MM.1S (cell line): ENCODE data around the gene ATP13A4.

Experiments
- CTCF ChIP-seq: fragments of 300-600 bp; sonication (generic); IDR thresholded peaks from 2 replicates; pipeline ENCODE4 v1.5.1; 2016; ENCODE audit warnings: antibody characterized with exemption, low read length, mixed read lengths
- EZH2phosphoT487 ChIP-seq: fragments of 300-600 bp; sonication (generic); IDR thresholded peaks from 2 replicates; pipeline ENCODE4 v1.6.1; 2018; ENCODE audit warnings: antibody characterized with exemption, low read length

GRCh38 chr3:193599393-193599792, 44.7 kb upstream of the ATP13A4 start:
- TF ChIP-seq CTCF, result no peak
- no peak for TF ChIP-seq EZH2phosphoT487
